Common myeloid progenitor, CD34-positive (primary cell): ENCODE measurements around the gene SLC13A5.

Experiments
- CTCF ChIA-PET: fragments of 350-600 bp; sonication (Branson Sonifier 250); formaldehyde crosslinking; loops from one replicate; lab custom pipeline; 2021; ENCODE audit warnings: antibody characterized with exemption; lab: Charles Lee
- POLR2A ChIA-PET: fragments of 350-600 bp; sonication (Branson Sonifier 250); formaldehyde crosslinking; loops from one replicate; lab custom pipeline; 2021; ENCODE audit warnings: antibody characterized with exemption; lab: Charles Lee
- DNase-seq, 3 donors: peaks; one replicate each; pipeline versions ENCODE4 v3.0.0 to v3.0.0-alpha.2; 2013
- H3K27ac ChIP-seq, 2 experiments: 1 replicate in 1 of 2; 2 replicates in 1 of 2; pipeline ENCODE4 v1.7.0; 2013; ENCODE audit warnings: inconsistent platforms in 2 of 2, low read length in 2 of 2, mild to moderate bottlenecking in 2 of 2, low read depth in 1 of 2, moderate library complexity in 1 of 2; ENCODE audit not compliant: severe bottlenecking in 2 of 2, insufficient read depth in 1 of 2, poor library complexity in 1 of 2
- H3K27me3 ChIP-seq, 5 experiments: replicated peaks in 2 of 5; 1 replicate in 3 of 5; 2 replicates in 2 of 5; pipeline versions ENCODE4 v1.6.1 to v1.7.0; 2013; ENCODE audit warnings: low read length in 4 of 5, mild to moderate bottlenecking in 2 of 5, moderate library complexity in 2 of 5, inconsistent platforms in 1 of 5; ENCODE audit not compliant: insufficient read depth in 5 of 5, control insufficient read depth in 4 of 5
- H3K36me3 ChIP-seq, 4 experiments: 1 replicate in 2 of 4; 2 replicates in 2 of 4; pipeline versions ENCODE4 v1.6.1 to v1.7.0; 2013; ENCODE audit warnings: low read length in 3 of 4, control low read depth in 1 of 4, mild to moderate bottlenecking in 1 of 4; ENCODE audit not compliant: control insufficient read depth in 4 of 4, insufficient read depth in 4 of 4
- H3K4me1 ChIP-seq, 4 experiments: 1 replicate in 3 of 4; 2 replicates in 1 of 4; pipeline versions ENCODE4 v1.6.1 to v1.7.1; 2013; ENCODE audit warnings: low read length in 3 of 4, mild to moderate bottlenecking in 3 of 4, control low read depth in 1 of 4, inconsistent platforms in 1 of 4, moderate library complexity in 1 of 4; ENCODE audit not compliant: control insufficient read depth in 4 of 4, insufficient read depth in 4 of 4; ENCODE audit errors: control extremely low read depth in 1 of 4
- H3K4me3 ChIP-seq, 7 experiments: 1 replicate in 4 of 7; 2 replicates in 3 of 7; pipeline versions ENCODE4 v1.5.1 to v1.7.0; 2013; ENCODE audit warnings: mild to moderate bottlenecking in 7 of 7, low read length in 6 of 7, moderate library complexity in 6 of 7, inconsistent platforms in 2 of 7, low read depth in 2 of 7, control low read depth in 1 of 7; ENCODE audit not compliant: insufficient read depth in 4 of 7, control insufficient read depth in 1 of 7; ENCODE audit errors: extremely low read depth in 1 of 7
- H3K9me3 ChIP-seq, 5 experiments: 1 replicate in 4 of 5; 2 replicates in 1 of 5; pipeline versions ENCODE4 v1.6.1 to v1.7.1; 2013; ENCODE audit warnings: low read length in 4 of 5, mild to moderate bottlenecking in 2 of 5, inconsistent platforms in 1 of 5, low read depth in 1 of 5, moderate library complexity in 1 of 5; ENCODE audit not compliant: control insufficient read depth in 4 of 5, insufficient read depth in 2 of 5; ENCODE audit errors: control extremely low read depth in 1 of 5
- WGBS: methylation state at CpG from one replicate; pipeline ENCODE4 v1.1.5; 2013; ENCODE audit not compliant: insufficient coverage; 5-methylcytosine and 5-hydroxymethylcytosine counted together

Gene SLC13A5

GRCh38 chr17:6711681-6712057, 1.5 kb downstream of the SLC13A5 start:
- Histone ChIP-seq H3K4me1 (peaks cover 0 to 25% (median 18%) of the 10 kb centered on the region in 4 experiments), H3K9me3 (peaks cover 0 to 14% (median 8%) of the 10 kb centered on the region in 5 experiments), H3K27ac (no peak overlapping the region), H3K36me3 (no peaks in the 10 kb centered on the region), H3K27me3 (peaks cover 0 to 56% (median 37%) of the 10 kb centered on the region in 5 experiments), H3K4me3 (no peak overlapping the region)
- CTCF ChIA-PET = interaction anchor here (1.0 to 2.0 kb wide), 5 partner anchors 9 to 39 kb away, joined by 3 to 20 read pairs (median 3); no protein-coding TSS in a partner anchor
- POLR2A ChIA-PET = no interaction called here
- no CpG with 5 or more reads among the region's 2 CpGs for WGBS
- DNase-seq = peak in 2 of 3 donors; percentile 23 to 49

GRCh38 chr17:6711081-6711674, 2.0 kb downstream of the SLC13A5 start:
- Histone ChIP-seq H3K4me3 (no peak overlapping the region), H3K4me1 (peaks cover 0 to 25% (median 18%) of the 10 kb centered on the region in 4 experiments), H3K9me3 (peaks cover 0 to 12% (median 7%) of the 10 kb centered on the region in 5 experiments), H3K27me3 (peaks cover 0 to 56% (median 39%) of the 10 kb centered on the region in 5 experiments), H3K27ac (no peak overlapping the region), H3K36me3 (no peaks in the 10 kb centered on the region)
- POLR2A ChIA-PET = no interaction called here
- CTCF ChIA-PET = interaction anchor here (1.0 to 2.0 kb wide), 5 partner anchors 9 to 40 kb away, joined by 3 to 20 read pairs (median 3); no protein-coding TSS in a partner anchor
- peak in 2 of 3 donors; percentile 23 to 60 for DNase-seq
- WGBS = 78% methylated on average over 4 of the region's 7 CpGs

GRCh38 chr17:6710317-6710716, 2.9 kb downstream of the SLC13A5 start:
- no peak for DNase-seq
- POLR2A ChIA-PET = no interaction called here

GRCh38 chr17:6708357-6708961, 4.7 kb downstream of the SLC13A5 start:
- peaks cover 0 to 38% (median 29%) of the 10 kb centered on the region in 5 experiments for H3K27me3 ChIP-seq
- 93% methylated on average over 8 of the region's 12 CpGs for WGBS

More at GRCh38 chr17:6710317-6710716, 2.9 kb downstream of the SLC13A5 start:
- Histone ChIP-seq H3K4me3 (no peak overlapping the region), H3K36me3 (no peaks in the 10 kb centered on the region), H3K27ac (no peak overlapping the region), H3K4me1 (peaks cover 0 to 25% (median 18%) of the 10 kb centered on the region in 4 experiments), H3K27me3 (peaks cover 0 to 56% (median 39%) of the 10 kb centered on the region in 5 experiments), H3K9me3 (peaks cover 0 to 10% (median 7%) of the 10 kb centered on the region in 5 experiments)
- 91% methylated on average over 11 of the region's 11 CpGs for WGBS
- CTCF ChIA-PET = no interaction called here

GRCh38 chr17:6706996-6707395, 6.2 kb downstream of the SLC13A5 start:
- POLR2A ChIA-PET = no interaction called here
- CTCF ChIA-PET = no interaction called here
- 98% methylated on average over 4 of the region's 8 CpGs for WGBS

More at GRCh38 chr17:6708357-6708961, 4.7 kb downstream of the SLC13A5 start:
- DNase-seq = no peak
- POLR2A ChIA-PET = no interaction called here
- Histone ChIP-seq H3K4me1 (peaks cover 0 to 18% (median 13%) of the 10 kb centered on the region in 4 experiments), H3K9me3 (no peaks in the 10 kb centered on the region), H3K4me3 (no peak overlapping the region), H3K36me3 (no peaks in the 10 kb centered on the region), H3K27ac (no peak overlapping the region)
- CTCF ChIA-PET = no interaction called here

GRCh38 chr17:6706499-6706898, 6.7 kb downstream of the SLC13A5 start:
- H3K4me1 ChIP-seq = peaks cover 0 to 3% (median under 1%) of the 10 kb centered on the region in 4 experiments
- 91% methylated on average over 14 of the region's 14 CpGs for WGBS
- no peaks in the 10 kb centered on the region for H3K9me3 ChIP-seq
- POLR2A ChIA-PET = no interaction called here
- DNase-seq = no peak
- no peaks in the 10 kb centered on the region for H3K36me3 ChIP-seq
- peaks cover 0 to 24% (median 9%) of the 10 kb centered on the region in 5 experiments for H3K27me3 ChIP-seq
- H3K27ac ChIP-seq = no peak overlapping the region
- CTCF ChIA-PET = interaction anchor here (0.7 to 2.2 kb wide), 2 partner anchors 9 kb away, joined by 3 to 10 read pairs; no protein-coding TSS in a partner anchor
- no peak overlapping the region for H3K4me3 ChIP-seq

More at GRCh38 chr17:6706996-6707395, 6.2 kb downstream of the SLC13A5 start:
- H3K27ac ChIP-seq = no peak overlapping the region
- no peak overlapping the region for H3K4me3 ChIP-seq
- H3K36me3 ChIP-seq = no peaks in the 10 kb centered on the region
- no peak for DNase-seq
- peaks cover 0 to 7% (median 2%) of the 10 kb centered on the region in 4 experiments for H3K4me1 ChIP-seq
- no peaks in the 10 kb centered on the region for H3K9me3 ChIP-seq
- H3K27me3 ChIP-seq = peaks cover 0 to 29% (median 14%) of the 10 kb centered on the region in 5 experiments
